ENCODE data around the gene CTR9.

GRCh38 chr11:10716543-10717259 is 34.3 kb upstream of the CTR9 start:
- no peak for TF ChIP-seq CTCF (conservative IDR thresholded peaks at IDR 0.05; ENCODE audit: low read depth in 2 of 2)
- no peak for TF ChIP-seq CREB1 (CRISPR knock-in tag; IDR thresholded peaks at IDR 0.05; ENCODE audit: low read depth)
- TF ChIP-seq EZH2 (IDR thresholded peaks at IDR 0.05; ENCODE audit: low read depth, unreplicated experiment) = no peak
- no peak for TF ChIP-seq JUNB (IDR thresholded peaks at IDR 0.05; ENCODE audit: unreplicated experiment)
- TF ChIP-seq EZH2phosphoT487 (IDR thresholded peaks at IDR 0.05; ENCODE audit: unreplicated experiment) = no peak
- TF ChIP-seq ETS1 (IDR thresholded peaks at IDR 0.05) = no peak
- TF ChIP-seq REST (IDR thresholded peaks at IDR 0.05; ENCODE audit: unreplicated experiment) = no peak
- TF ChIP-seq POLR2AphosphoS5 (IDR thresholded peaks at IDR 0.05; ENCODE audit: low read depth) = no peak
- TF ChIP-seq NANOG (IDR thresholded peaks at IDR 0.05; ENCODE audit: borderline replicate concordance) = no peak
- TF ChIP-seq ZNF114 (CRISPR knock-in tag; IDR thresholded peaks at IDR 0.05) = no peak
- TF ChIP-seq ZNF331 (CRISPR knock-in tag; IDR thresholded peaks at IDR 0.05; ENCODE audit: low read depth) = no peak
- TF ChIP-seq ZNF462 (CRISPR knock-in tag; IDR thresholded peaks at IDR 0.05) = no peak

Measured in GM23338 (cell line).